Measurements from ENCODE around the gene DAP. TPM values are rescaled to one million over a fixed set of nuclear protein-coding genes. Genes with fewer than 3 reads are reported as not detected.

The DAP gene
- total RNA-seq, 1 donor from 2014 or later = 25.8 TPM

DNA sequence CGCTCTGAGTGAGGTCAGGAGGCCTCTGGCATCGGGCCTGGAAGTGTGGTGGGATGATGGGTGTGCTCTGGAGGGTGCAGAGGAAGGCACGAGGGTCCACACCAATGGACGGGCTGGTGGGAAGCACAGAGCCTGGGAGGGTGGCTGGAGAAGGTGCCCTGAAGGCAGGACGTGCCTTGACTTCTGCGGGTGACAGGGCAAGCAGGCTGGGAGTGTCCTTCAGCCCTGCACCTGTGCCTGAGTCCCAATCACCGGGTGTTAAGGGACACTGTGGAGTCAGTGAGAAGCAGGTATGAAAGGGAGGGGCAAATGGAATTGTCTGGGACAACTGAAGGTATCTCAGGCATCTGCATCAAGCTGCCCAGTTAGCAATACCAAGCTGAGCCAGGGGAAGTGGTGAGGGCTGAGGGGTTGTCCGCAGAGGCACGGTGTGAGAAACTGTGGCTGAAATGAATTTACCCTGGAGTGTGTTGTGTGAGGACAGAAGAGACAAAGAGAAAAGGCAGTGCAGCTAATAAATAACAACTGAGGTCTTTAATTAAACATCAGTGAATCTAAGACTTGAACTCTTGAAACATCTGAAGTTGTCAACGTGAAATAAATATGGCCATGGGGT lies 50.4 kb downstream of the DAP start:
- no peak overlapping the region for H3K4me3 ChIP-seq (ENCODE audit: low read depth, low read length)
- DNase-seq (ENCODE audit: low read depth) = no peak
- TF ChIP-seq, protein P1, sequence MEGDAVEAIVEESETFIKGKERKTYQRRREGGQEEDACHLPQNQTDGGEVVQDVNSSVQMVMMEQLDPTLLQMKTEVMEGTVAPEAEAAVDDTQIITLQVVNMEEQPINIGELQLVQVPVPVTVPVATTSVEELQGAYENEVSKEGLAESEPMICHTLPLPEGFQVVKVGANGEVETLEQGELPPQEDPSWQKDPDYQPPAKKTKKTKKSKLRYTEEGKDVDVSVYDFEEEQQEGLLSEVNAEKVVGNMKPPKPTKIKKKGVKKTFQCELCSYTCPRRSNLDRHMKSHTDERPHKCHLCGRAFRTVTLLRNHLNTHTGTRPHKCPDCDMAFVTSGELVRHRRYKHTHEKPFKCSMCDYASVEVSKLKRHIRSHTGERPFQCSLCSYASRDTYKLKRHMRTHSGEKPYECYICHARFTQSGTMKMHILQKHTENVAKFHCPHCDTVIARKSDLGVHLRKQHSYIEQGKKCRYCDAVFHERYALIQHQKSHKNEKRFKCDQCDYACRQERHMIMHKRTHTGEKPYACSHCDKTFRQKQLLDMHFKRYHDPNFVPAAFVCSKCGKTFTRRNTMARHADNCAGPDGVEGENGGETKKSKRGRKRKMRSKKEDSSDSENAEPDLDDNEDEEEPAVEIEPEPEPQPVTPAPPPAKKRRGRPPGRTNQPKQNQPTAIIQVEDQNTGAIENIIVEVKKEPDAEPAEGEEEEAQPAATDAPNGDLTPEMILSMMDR (conservative IDR thresholded peaks at IDR 0.05; ENCODE audit: low read depth, low read length) = no peak

- no peak overlapping the region for H3K4me3 ChIP-seq (ENCODE audit: low read depth, low read length)
- TF ChIP-seq, protein P1 (conservative IDR thresholded peaks at IDR 0.05; ENCODE audit: low read depth, low read length) = no peak
- no peak for DNase-seq (ENCODE audit: low read depth)
These were observed 51.1 kb downstream of the DAP start for GRCh38 chr5:10709933-10710332.

DNA sequence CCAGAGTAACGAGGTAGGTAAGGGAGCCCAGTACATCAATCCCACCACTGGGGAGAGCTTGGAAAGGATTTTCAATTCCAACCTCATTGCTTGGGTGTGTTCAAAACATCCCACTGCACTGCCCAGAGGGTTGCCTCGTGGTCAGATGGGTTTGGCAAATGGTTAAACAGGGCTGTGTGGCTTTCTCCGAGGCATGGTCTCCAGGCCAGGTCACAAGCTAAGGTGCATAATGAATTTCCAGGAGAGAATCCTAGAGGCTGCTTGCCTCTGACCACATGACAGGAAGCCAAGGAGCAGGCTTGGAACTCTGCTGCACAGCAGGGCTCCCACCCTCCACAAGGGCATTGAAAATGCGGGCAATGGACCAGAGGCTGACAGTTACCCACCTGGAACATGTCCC lies 51.6 kb downstream of the DAP start:
- DNase-seq (ENCODE audit: low read depth) = no peak
- no peak overlapping the region for H3K4me3 ChIP-seq (ENCODE audit: low read depth, low read length)
- TF ChIP-seq, protein P1 (conservative IDR thresholded peaks at IDR 0.05; ENCODE audit: low read depth, low read length) = no peak

GRCh38 chr5:10708189-10708944 lies 52.7 kb downstream of the DAP start:
- DNase-seq (ENCODE audit: low read depth) = no peak
- H3K4me3 ChIP-seq (ENCODE audit: low read depth, low read length) = no peak overlapping the region
- TF ChIP-seq, protein P1 (conservative IDR thresholded peaks at IDR 0.05; ENCODE audit: low read depth, low read length) = no peak

- H3K4me3 ChIP-seq (ENCODE audit: low read depth, low read length) = no peak overlapping the region
- TF ChIP-seq, protein P1 (conservative IDR thresholded peaks at IDR 0.05; ENCODE audit: low read depth, low read length) = no peak
- no peak for DNase-seq (ENCODE audit: low read depth)
These were observed 53.6 kb downstream of the DAP start for GRCh38 chr5:10707198-10708142.

DNA sequence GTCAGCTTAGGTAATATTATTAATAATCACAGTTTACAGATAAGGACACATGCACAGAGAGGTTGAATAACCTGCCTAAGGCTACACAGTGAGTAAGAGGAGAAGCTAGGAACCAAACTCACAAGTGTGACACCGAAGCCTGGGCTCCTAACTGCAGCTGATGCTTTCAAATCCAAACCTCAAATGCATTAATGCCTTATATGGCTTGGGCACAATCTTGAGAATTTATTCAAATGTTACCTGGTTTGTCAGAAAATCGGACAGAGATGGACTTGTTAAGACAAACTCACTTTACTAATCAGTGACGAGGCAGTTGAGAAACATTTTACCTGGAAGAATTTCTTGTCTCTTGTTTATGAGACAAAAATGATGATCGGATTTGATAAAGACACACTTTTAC lies 54.7 kb downstream of the DAP start:
- DNase-seq (ENCODE audit: low read depth) = no peak

More for the DNA sequence above, 54.7 kb downstream of the DAP start:
- TF ChIP-seq, protein P1 (conservative IDR thresholded peaks at IDR 0.05; ENCODE audit: low read depth, low read length) = no peak
- H3K4me3 ChIP-seq (ENCODE audit: low read depth, low read length) = no peak overlapping the region

Data from epithelial cell of proximal tubule (primary cell).